T-helper 17 cell (primary cell): ENCODE results near the gene RBM20. TPM values are rescaled to one million over a fixed set of nuclear protein-coding genes. Genes with fewer than 3 reads are reported as not detected.
A peak's percentile ranks its signal among the peaks of the same experiment; 100 is the strongest.

Experiments
- ATAC-seq: fragments of 150-1000 bp; cut with Tn5 transposase; 2 replicates; pipeline ENCODE4 v1.10.0; 2021; ENCODE audit warnings: mild to moderate bottlenecking, moderate library complexity
- DNase-seq, 3 donors: peaks; one replicate each; pipeline versions ENCODE4 v3.0.0 to v3.0.0-alpha.2; 2020 to 2021
- H3K9me3 ChIP-seq: one replicate; pipeline ENCODE4 v1.7.0; 2013; ENCODE audit warnings: low read length, mild to moderate bottlenecking; ENCODE audit not compliant: control insufficient read depth, poor library complexity, severe bottlenecking
- H3K27ac Mint-ChIP-seq: one replicate; pipeline ENCODE4 v1.8.0; 2022; ENCODE audit warnings: mild to moderate bottlenecking, moderate library complexity, mixed read lengths
- H3K27me3 Mint-ChIP-seq: one replicate; pipeline ENCODE4 v1.8.0; 2022; ENCODE audit warnings: mixed read lengths
- H3K36me3 Mint-ChIP-seq: one replicate; pipeline ENCODE4 v1.8.0; 2022; ENCODE audit warnings: low read depth, mixed read lengths
- H3K4me1 Mint-ChIP-seq: one replicate; pipeline ENCODE4 v1.8.0; 2022; ENCODE audit warnings: mild to moderate bottlenecking, mixed read lengths
- H3K4me3 Mint-ChIP-seq: one replicate; pipeline ENCODE4 v1.8.0; 2022; ENCODE audit warnings: mild to moderate bottlenecking, moderate library complexity, mixed read lengths
- total RNA-seq, 4 donors: library from RNA in 2 of 4; stranded (reverse) in 2 of 4; gene quantifications; one replicate each; pipeline ENCODE4 v1.2.3 and lab custom pipeline; 2022 to 2026

Gene RBM20
- total RNA-seq, 2 donors from 2014 or later: not detected

GRCh38 chr10:110784198-110784597 lies 140.1 kb downstream of the RBM20 start:
- peaks cover 4% of the 10 kb centered on the region for H3K27me3 Mint-ChIP-seq
- peak overlapping the region; percentile 81 for H3K27ac Mint-ChIP-seq

GRCh38 chr10:110786172-110786571 lies 142.0 kb downstream of the RBM20 start:
- H3K4me1 Mint-ChIP-seq: peaks cover 13% of the 10 kb centered on the region

More at GRCh38 chr10:110784198-110784597, 140.1 kb downstream of the RBM20 start:
- ATAC-seq (no peak), DNase-seq (no peak)
- Mint-ChIP-seq H3K4me1 (peaks cover 13% of the 10 kb centered on the region), H3K4me3 (no peak overlapping the region), H3K36me3 (no peaks in the 10 kb centered on the region)
- H3K9me3 ChIP-seq: no peaks in the 10 kb centered on the region

GRCh38 chr10:110788620-110789385 lies 144.7 kb downstream of the RBM20 start:
- no peaks in the 10 kb centered on the region for H3K9me3 ChIP-seq
- H3K4me1 Mint-ChIP-seq: peaks cover 9% of the 10 kb centered on the region
- H3K27ac Mint-ChIP-seq: no peak overlapping the region
- no peak overlapping the region for H3K4me3 Mint-ChIP-seq
- DNase-seq (no peak), ATAC-seq (no peak)
- H3K36me3 Mint-ChIP-seq: peaks cover 2% of the 10 kb centered on the region
- H3K27me3 Mint-ChIP-seq: no peaks in the 10 kb centered on the region

More at GRCh38 chr10:110786172-110786571, 142.0 kb downstream of the RBM20 start:
- no peaks in the 10 kb centered on the region for H3K9me3 ChIP-seq
- H3K36me3 Mint-ChIP-seq: no peaks in the 10 kb centered on the region
- H3K4me3 Mint-ChIP-seq: no peak overlapping the region
- ATAC-seq: no peak
- no peaks in the 10 kb centered on the region for H3K27me3 Mint-ChIP-seq
- DNase-seq: no peak
- H3K27ac Mint-ChIP-seq: peak overlapping the region; percentile 39

GRCh38 chr10:110789604-110790433 lies 145.7 kb downstream of the RBM20 start:
- ATAC-seq (no peak), DNase-seq (no peak)
- Mint-ChIP-seq H3K27me3 (no peaks in the 10 kb centered on the region), H3K36me3 (peaks cover 2% of the 10 kb centered on the region), H3K27ac (no peak overlapping the region), H3K4me1 (peaks cover 4% of the 10 kb centered on the region), H3K4me3 (no peak overlapping the region)
- no peaks in the 10 kb centered on the region for H3K9me3 ChIP-seq

GRCh38 chr10:110790913-110791506 lies 146.9 kb downstream of the RBM20 start:
- no peaks in the 10 kb centered on the region for H3K9me3 ChIP-seq
- H3K27ac Mint-ChIP-seq: no peak overlapping the region
- DNase-seq (no peak), ATAC-seq (no peak)
- no peak overlapping the region for H3K4me3 Mint-ChIP-seq
- H3K4me1 Mint-ChIP-seq: peaks cover 4% of the 10 kb centered on the region
- H3K36me3 Mint-ChIP-seq: peaks cover 2% of the 10 kb centered on the region
- H3K27me3 Mint-ChIP-seq: no peaks in the 10 kb centered on the region

- DNase-seq (no peak), ATAC-seq (no peak)
- Mint-ChIP-seq H3K36me3 (peaks cover 2% of the 10 kb centered on the region), H3K4me1 (peaks cover 4% of the 10 kb centered on the region), H3K4me3 (no peak overlapping the region), H3K27me3 (no peaks in the 10 kb centered on the region), H3K27ac (peak overlapping the region; percentile 43)
- H3K9me3 ChIP-seq: no peaks in the 10 kb centered on the region
These were observed 147.5 kb downstream of the RBM20 start for GRCh38 chr10:110791541-110792073.

GRCh38 chr10:110792476-110793125 lies 148.5 kb downstream of the RBM20 start:
- H3K4me3 Mint-ChIP-seq: peak overlapping the region; percentile 12
- ATAC-seq (no peak), DNase-seq (no peak)
- no peaks in the 10 kb centered on the region for H3K27me3 Mint-ChIP-seq
- H3K9me3 ChIP-seq: no peaks in the 10 kb centered on the region
- peak overlapping the region; percentile 43 for H3K27ac Mint-ChIP-seq
- H3K36me3 Mint-ChIP-seq: peaks cover 2% of the 10 kb centered on the region
- peaks cover 4% of the 10 kb centered on the region for H3K4me1 Mint-ChIP-seq

- peaks cover 4% of the 10 kb centered on the region for H3K4me1 Mint-ChIP-seq
- no peak overlapping the region for H3K27ac Mint-ChIP-seq
- peaks cover 2% of the 10 kb centered on the region for H3K36me3 Mint-ChIP-seq
- H3K9me3 ChIP-seq: no peaks in the 10 kb centered on the region
- no peaks in the 10 kb centered on the region for H3K27me3 Mint-ChIP-seq
- DNase-seq (no peak), ATAC-seq (no peak)
- no peak overlapping the region for H3K4me3 Mint-ChIP-seq
These were observed 149.1 kb downstream of the RBM20 start for GRCh38 chr10:110793128-110793812.

- DNase-seq (no peak), ATAC-seq (no peak)
- H3K9me3 ChIP-seq: no peaks in the 10 kb centered on the region
- Mint-ChIP-seq H3K27ac (no peak overlapping the region), H3K36me3 (peaks cover 2% of the 10 kb centered on the region), H3K4me3 (no peak overlapping the region), H3K4me1 (peaks cover 4% of the 10 kb centered on the region), H3K27me3 (no peaks in the 10 kb centered on the region)
These were observed 149.8 kb downstream of the RBM20 start for GRCh38 chr10:110793886-110794285.

GRCh38 chr10:110794808-110795207 lies 150.7 kb downstream of the RBM20 start:
- DNase-seq: no peak
- no peak for ATAC-seq

GRCh38 chr10:110797416-110797815 lies 153.3 kb downstream of the RBM20 start:
- Mint-ChIP-seq H3K27me3 (no peaks in the 10 kb centered on the region), H3K27ac (no peak overlapping the region), H3K4me1 (peaks cover 1% of the 10 kb centered on the region), H3K36me3 (no peaks in the 10 kb centered on the region), H3K4me3 (no peak overlapping the region)
- no peak for ATAC-seq
- no peaks in the 10 kb centered on the region for H3K9me3 ChIP-seq
- DNase-seq: no peak

More at GRCh38 chr10:110794808-110795207, 150.7 kb downstream of the RBM20 start:
- H3K27ac Mint-ChIP-seq: no peak overlapping the region
- H3K9me3 ChIP-seq: no peaks in the 10 kb centered on the region
- H3K4me3 Mint-ChIP-seq: no peak overlapping the region
- H3K27me3 Mint-ChIP-seq: no peaks in the 10 kb centered on the region
- H3K4me1 Mint-ChIP-seq: peaks cover 4% of the 10 kb centered on the region
- peaks cover 2% of the 10 kb centered on the region for H3K36me3 Mint-ChIP-seq

GRCh38 chr10:110798340-110798739 lies 154.2 kb downstream of the RBM20 start:
- H3K4me3 Mint-ChIP-seq: no peak overlapping the region
- no peak overlapping the region for H3K27ac Mint-ChIP-seq
- no peaks in the 10 kb centered on the region for H3K9me3 ChIP-seq
- peaks cover 11% of the 10 kb centered on the region for H3K4me1 Mint-ChIP-seq
- ATAC-seq: no peak
- no peak for DNase-seq
- H3K36me3 Mint-ChIP-seq: no peaks in the 10 kb centered on the region
- no peaks in the 10 kb centered on the region for H3K27me3 Mint-ChIP-seq
